Activated CD4-positive, CD25-positive, alpha-beta regulatory T cell treated with anti-CD3 and anti-CD28 coated beads, Interleukin-2, amount 50 U/mL, for 16 hours (primary cell): ENCODE data around the gene TRAPPC2.

ENCODE experiments used
- DNase-seq: peaks from one replicate; pipeline ENCODE4 v3.0.0-alpha.2; 2020; ENCODE audit warnings: low read depth, low spot score

The TRAPPC2 gene

DNA sequence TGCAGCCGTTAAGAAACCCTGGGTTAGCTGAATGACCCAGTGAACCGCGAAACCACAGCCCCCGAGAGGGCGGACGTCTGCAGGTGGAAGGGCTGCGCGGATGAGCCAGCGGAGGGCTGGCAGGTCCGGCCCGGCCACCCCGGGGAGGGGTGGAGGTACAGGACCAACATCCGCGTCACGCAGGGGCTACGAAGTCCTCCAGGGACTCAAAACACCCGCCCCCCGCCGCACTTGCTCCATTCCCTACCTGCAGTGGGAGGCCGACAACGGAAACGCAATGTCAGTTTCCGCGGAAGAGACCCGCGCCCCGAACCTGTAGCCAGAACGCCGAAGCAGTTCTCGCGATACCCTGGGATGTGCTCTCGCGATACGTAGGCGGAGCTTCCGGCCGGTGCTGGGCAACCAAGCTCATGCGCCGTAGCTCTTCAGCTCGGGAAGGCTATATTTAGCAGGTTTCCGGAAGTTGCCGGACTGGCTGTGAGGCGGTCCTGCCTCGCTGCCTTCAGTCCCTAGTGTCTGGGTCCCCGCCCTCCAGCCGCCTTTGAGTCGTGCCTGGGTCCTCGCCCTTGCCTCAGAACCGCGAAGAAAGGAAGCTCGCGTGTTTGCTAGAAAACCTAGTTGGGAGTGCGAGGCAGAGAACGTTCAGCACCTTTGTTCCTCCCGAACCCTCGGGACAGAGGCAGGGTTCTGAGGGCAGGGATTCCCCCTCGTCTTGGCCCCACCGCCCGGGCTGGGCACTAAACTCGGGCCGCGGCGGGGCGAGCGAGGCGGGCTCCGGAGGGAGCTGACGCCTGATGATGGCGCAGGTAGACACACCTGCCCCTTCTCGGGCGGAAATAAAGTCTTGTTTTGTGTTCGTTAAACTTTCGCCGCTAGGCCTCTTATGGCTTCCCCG lies at the start of gene TRAPPC2, which contains the start of gene OFD1:
Gene TRAPPC2 (minus strand): TSS at position 343 of the 895 bp plus-strand sequence. CDS start 14,657 bp downstream, outside the sequence.
Gene OFD1 (plus strand): TSS at position 471 of the 895 bp plus-strand sequence. CDS start 324 bp downstream, at position 795.
- DNase-seq = peak; percentile 72

DNA sequence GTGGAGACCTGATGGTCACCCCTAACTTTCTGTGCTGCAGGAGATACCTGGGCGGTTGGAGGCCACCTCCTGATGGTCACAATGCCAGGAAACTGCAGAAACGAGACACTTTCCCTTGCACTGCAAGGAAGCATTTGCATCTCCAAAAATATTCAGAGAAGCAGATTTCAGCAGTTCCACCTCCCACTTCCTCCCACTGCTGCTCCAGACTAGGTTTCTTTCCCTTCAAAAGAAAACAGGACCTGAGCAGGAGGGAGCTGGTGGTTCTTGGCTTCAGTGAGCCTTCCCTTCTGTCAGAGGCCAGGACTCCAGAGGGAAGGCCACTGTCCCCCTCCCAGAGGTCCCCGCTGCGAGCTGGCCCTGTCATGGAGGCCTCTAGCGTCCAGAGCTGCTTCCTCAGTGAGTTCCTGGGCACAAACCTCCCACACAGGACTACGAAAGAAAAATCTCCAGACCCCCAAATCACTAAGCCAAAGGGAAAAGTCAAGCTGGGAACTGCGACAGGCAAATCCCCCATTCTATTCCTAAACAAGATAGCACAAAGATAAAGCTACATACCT lies 46.5 kb upstream of the TRAPPC2 start:
- no peak for DNase-seq

DNA sequence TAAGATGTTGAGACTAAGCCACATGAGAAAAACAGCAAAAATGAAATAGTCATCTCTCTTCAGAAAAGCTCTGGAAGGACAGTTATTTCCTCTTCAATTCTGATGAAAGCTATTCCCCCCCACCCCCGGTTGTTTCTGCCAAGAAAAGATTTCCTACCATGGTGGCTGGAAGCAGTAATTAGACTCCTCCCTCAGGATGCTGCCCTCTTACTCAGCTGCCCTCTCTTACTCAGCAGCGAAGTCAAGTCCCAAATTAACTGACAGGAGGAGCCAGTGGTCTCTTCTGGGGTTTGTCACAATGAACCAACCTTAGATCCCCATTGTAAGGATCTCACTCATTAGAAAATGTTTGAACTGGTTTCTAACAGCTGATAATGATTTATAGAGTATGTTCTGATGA lies 44.5 kb upstream of the TRAPPC2 start:
- no peak for DNase-seq

- DNase-seq = no peak
Measured at GRCh38 chrX:13776387-13776786, 42.0 kb upstream of the TRAPPC2 start.

GRCh38 chrX:13775837-13776236 lies 41.4 kb upstream of the TRAPPC2 start:
- DNase-seq = no peak

DNA sequence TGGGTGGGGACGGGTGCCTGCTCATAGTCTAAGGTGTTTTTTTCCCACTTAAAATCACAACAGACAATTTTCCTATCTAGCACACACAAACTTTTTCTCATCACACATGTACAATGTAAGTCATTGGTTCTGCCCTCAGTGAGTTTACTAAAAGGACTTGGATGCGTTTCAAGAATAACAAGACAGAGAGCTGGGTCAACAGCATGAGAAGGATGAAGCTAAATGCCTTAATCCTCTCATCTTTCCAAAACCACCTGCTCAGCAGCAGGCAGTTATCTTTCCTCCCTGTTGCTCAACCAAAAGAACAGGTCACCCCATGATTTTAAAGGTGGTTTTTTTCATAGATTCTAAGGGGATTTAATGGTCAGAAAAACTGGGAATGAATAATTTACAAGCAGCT lies 40.3 kb upstream of the TRAPPC2 start:
- no peak for DNase-seq

GRCh38 chrX:13770013-13770535 lies 35.7 kb upstream of the TRAPPC2 start:
- DNase-seq = no peak

DNA sequence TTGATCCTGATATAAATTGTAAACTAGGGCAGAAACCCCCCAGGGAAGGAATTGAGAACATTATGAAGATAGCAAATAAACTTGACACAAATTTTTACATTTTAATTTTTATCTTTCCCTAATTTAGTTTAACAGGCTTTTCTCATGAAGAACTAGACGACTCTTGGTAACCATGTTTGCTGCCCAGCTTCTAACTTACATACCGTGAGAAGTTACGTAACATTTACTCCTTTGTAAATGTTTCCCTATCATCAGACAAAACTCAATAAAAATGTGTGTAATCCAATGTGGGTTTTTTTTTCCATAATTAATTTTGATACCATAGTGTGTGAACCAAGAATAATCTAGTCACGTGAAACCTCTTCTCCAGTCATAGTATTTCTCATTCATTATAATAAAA lies 34.5 kb upstream of the TRAPPC2 start:
- no peak for DNase-seq

GRCh38 chrX:13764765-13765164 lies 30.3 kb upstream of the TRAPPC2 start:
- no peak for DNase-seq

DNA sequence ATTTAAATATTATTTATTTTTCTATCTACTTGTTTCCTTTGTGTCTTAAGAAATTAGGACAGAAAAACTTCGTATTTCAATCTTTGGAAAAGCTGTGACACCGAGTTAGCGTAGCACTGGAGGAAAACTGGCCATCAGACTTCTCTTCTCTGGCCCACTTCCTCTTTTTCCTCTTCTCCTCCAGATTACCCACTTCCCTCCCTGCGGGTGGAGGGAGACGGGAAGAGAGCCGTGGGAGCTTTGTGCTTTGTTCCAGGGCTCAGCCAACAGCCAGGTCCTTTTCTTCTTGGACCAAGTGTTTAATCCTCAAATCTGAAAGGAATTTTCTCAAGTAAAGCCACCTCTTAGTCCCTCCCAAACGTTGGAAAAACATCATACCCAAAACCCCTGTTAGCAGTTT lies 29.9 kb upstream of the TRAPPC2 start:
- no peak for DNase-seq

DNA sequence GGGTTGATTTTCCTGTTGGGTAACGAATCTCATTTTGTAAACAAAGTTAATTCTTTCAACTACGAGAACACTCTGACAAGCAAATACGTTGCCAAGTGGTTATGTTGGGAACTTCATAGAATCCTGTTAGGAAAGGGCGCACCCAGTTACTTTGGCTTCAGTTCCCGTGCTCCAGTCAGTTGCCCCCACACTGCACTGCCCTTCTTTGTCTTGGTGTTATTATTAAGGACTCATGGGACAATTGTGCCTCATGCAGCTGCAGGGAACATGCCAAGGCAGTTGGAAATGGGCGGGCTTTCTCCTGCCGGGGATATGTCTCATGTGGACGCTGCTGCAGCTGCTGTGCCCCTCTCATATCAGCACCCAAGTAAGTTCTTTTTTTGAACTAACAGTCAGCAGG lies 29.1 kb upstream of the TRAPPC2 start:
- DNase-seq = no peak

- no peak for DNase-seq
Measured at GRCh38 chrX:13761606-13762414, 27.4 kb upstream of the TRAPPC2 start.

- no peak for DNase-seq
Measured at GRCh38 chrX:13760426-13760825, 26.0 kb upstream of the TRAPPC2 start.

GRCh38 chrX:13759152-13759718 lies 24.8 kb upstream of the TRAPPC2 start:
- no peak for DNase-seq

DNA sequence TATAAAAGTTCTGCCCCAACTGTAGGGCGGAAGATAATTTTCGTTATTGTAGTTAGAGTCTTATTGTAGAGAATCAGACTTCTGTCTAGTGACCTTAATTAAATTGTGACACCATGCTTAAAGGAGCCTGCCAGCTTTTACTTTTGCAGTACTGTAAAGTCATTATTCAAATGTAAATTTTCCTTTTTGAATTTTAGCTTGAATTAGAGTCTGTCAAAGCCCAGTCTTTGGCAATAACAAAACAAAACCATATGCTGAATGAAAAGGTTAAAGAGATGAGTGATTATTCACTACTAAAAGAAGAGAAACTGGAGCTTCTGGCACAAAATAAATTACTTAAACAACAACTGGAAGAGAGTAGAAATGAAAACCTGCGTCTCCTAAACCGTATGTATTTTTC lies 22.0 kb upstream of the TRAPPC2 start:
- no peak for DNase-seq

GRCh38 chrX:13755254-13755653 lies 20.8 kb upstream of the TRAPPC2 start:
- DNase-seq = no peak

DNA sequence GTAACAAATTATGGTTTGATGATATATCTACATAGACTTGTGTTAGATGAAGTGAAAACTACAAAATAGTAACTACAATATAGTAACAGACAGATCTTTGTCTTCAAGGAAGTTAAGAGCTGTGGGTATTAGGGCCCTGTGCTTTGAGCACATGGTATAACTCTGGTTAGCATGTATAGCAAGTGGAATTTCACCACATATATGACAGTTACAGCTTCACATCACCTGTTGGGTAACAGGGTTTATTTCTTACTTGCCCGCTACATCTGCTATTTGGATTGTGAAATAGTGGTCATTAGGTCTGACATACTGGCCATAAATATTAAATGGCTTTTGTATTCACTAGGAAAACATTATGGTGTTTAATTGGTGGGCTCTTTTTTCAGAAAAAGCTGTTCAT lies 20.3 kb upstream of the TRAPPC2 start:
- no peak for DNase-seq

- no peak for DNase-seq
Measured at GRCh38 chrX:13752646-13753045, 18.2 kb upstream of the TRAPPC2 start.

- DNase-seq = no peak
Measured at GRCh38 chrX:13752141-13752540, 17.7 kb upstream of the TRAPPC2 start.

- DNase-seq = no peak
Measured at GRCh38 chrX:13750812-13751211, 16.4 kb upstream of the TRAPPC2 start.

DNA sequence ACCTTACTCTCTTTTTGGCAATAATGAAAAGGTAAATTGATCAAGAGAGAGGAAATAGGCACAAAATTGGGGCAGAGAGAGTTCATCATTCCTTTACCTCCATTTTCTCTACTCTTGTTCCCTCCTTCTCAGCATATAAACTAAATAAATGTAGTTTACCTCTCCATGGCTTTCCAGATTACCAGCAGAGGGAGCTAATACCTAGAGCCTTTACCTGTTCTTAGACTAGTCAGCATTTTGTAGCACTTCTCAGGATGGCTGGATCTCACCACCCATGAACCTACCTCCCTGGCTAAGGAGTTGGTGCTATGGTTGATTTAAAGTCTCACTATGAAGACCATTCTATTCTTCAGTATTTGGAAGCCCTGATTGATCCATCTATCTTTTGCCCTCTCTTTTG lies 15.8 kb upstream of the TRAPPC2 start:
- no peak for DNase-seq

DNA sequence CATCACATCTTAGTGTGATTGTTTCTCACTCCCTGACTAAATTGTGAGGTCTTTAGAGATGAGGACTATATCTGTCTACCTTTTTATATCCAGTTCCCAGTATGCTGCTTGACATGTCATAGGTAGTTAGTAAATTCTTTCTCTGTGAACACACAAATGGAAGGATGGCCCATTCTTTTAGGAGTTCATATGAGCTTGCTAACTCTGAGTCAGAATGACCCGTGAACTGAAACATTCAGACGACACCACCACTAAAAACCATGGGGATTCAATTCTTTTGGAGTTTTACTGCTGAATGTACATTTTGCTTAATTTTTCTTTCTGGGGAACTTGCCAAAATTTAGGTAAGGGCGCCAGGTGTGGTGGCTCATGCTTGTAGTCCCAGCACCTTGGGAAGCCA lies 14.1 kb upstream of the TRAPPC2 start:
- no peak for DNase-seq
